Activated CD4-positive, alpha-beta T cell treated with anti-CD3 and anti-CD28 coated beads for 36 hours (primary cell): Measurements from ENCODE around the gene STRA6. TPM values are rescaled to one million over a fixed set of nuclear protein-coding genes. Genes with fewer than 3 reads are reported as not detected.
A peak's percentile ranks its signal among the peaks of the same experiment; 100 is the strongest.

Source experiments
- ATAC-seq: fragments of 200-7000 bp; cut with Tn5 transposase; one replicate; pipeline ENCODE4 v1.10.0; 2021; ENCODE audit warnings: mild to moderate bottlenecking, moderate library complexity
- CTCF ChIA-PET: fragments of 350-600 bp; sonication (Branson Sonifier 250); formaldehyde crosslinking; loops from one replicate; lab custom pipeline; 2021; ENCODE audit warnings: antibody characterized with exemption; lab: Charles Lee
- POLR2A ChIA-PET: fragments of 350-600 bp; sonication (Branson Sonifier 250); formaldehyde crosslinking; loops from one replicate; lab custom pipeline; 2021; ENCODE audit warnings: antibody characterized with exemption, inconsistent platforms; lab: Charles Lee
- DNase-seq: peaks from one replicate; pipeline ENCODE4 v3.0.0-alpha.2; 2020
- H3K27ac Mint-ChIP-seq: one replicate; pipeline ENCODE4 v1.8.0; 2021; ENCODE audit warnings: mixed read lengths
- H3K27me3 Mint-ChIP-seq: one replicate; pipeline ENCODE4 v1.8.0; 2021; ENCODE audit warnings: mixed read lengths
- H3K36me3 Mint-ChIP-seq: one replicate; pipeline ENCODE4 v1.8.0; 2021; ENCODE audit warnings: low read depth, mixed read lengths
- H3K4me1 Mint-ChIP-seq: one replicate; pipeline ENCODE4 v1.8.0; 2021; ENCODE audit warnings: mixed read lengths
- H3K4me3 Mint-ChIP-seq: one replicate; pipeline ENCODE4 v1.8.0; 2021; ENCODE audit warnings: mild to moderate bottlenecking, moderate library complexity, mixed read lengths
- H3K9me3 Mint-ChIP-seq: one replicate; pipeline ENCODE4 v1.8.0; 2021; ENCODE audit warnings: low read depth, mixed read lengths
- intact Hi-C, 2 experiments: fragments of 100-400 bp; cut with DNase I in 1 of 2; cut with micrococcal nuclease in 1 of 2; formaldehyde crosslinking; loops; one replicate each; pipeline versions ENCODE4 v1.14.2 to v1.15.1; 2022 to 2024; cut with DNase I, micrococcal nuclease
- total RNA-seq, 2 experiments: library from RNA; stranded (reverse); gene quantifications; one replicate each; pipeline ENCODE4 v1.2.3, GENCODE V29; 2021

The STRA6 gene
- total RNA-seq, 2 experiments from 2014 or later, result not detected

DNA sequence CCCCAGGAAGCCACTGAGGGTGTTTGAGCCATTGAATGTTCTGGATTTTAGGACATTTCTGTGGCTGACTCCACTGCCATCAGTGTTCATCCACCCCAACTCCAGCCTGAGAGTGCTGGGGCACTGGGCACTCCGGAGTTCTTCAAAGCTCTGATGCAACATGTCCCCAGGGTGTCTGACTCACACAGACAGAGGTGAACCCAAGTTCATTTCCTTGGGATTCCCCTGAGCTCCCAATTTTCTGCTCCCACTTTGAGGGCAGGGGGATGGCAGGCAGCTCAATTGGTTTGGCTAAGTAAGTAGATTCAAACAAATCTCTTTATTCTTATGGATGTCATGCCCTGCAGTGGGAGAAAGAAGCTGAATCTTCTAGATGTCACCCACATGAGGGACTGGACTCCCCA lies 2.2 kb downstream of the STRA6 start:
- no peak overlapping the region for H3K4me3 Mint-ChIP-seq
- intact Hi-C loops, result no loop called here
- ATAC-seq (no peak), DNase-seq (no peak)
- H3K27me3 Mint-ChIP-seq, result peaks cover 2% of the 10 kb centered on the region
- no peaks in the 10 kb centered on the region for H3K36me3 Mint-ChIP-seq
- POLR2A ChIA-PET, result no interaction called here
- H3K9me3 Mint-ChIP-seq, result no peaks in the 10 kb centered on the region
- peaks cover 5% of the 10 kb centered on the region for H3K4me1 Mint-ChIP-seq
- CTCF ChIA-PET, result interaction anchor here (1.1 to 1.2 kb wide), 2 partner anchors 10 to 26 kb away, joined by 3 to 4 read pairs; no protein-coding TSS in a partner anchor
- H3K27ac Mint-ChIP-seq, result no peak overlapping the region

- DNase-seq, result no peak
- POLR2A ChIA-PET, result no interaction called here
- no peak overlapping the region for H3K27ac Mint-ChIP-seq
These were observed 3.3 kb downstream of the STRA6 start for GRCh38 chr15:74199297-74199652.

DNA sequence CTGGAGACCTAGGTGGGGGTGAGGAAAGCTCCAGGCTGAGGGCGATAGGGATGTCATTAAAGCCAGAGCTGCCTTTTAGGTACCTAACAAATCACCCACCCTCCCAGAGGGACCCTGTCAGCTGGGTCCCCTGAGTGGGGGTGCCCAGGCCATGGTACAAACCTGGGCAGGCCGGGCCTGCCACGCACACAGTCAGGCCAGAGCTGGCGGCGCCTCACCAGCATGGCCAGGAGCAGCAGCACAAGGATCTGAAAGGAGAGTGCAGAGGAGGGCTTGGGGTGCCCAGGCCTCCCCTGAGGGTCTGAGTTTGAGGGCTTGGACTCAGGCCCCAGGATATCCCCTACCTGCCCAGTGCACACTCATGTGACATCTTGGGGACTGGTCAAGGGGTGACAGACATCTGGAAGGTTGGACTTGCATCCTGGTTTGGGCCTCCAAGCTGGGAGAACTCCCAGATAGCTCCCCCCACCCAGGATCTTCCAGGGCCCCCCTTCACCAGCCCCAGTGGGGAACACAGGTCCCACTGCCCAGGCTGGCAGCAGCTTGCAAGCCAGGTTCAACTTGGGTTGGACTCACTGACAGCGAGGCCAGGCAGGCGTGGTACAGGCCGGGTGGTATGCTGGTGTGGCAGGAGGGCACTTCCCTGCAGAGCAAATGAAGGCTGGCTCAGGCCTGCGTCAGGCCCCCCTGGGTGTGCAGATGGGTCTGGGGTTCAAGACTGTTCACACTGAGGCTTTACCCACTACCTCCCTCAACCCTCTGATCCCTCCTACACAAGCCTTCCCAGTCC lies 5.2 kb downstream of the STRA6 start:
- ATAC-seq (no peak), DNase-seq (no peak)
- ChIA-PET CTCF (no interaction called here), POLR2A (no interaction called here)
- Mint-ChIP-seq H3K9me3 (no peaks in the 10 kb centered on the region), H3K36me3 (no peaks in the 10 kb centered on the region), H3K4me3 (no peak overlapping the region), H3K27me3 (peaks cover 2% of the 10 kb centered on the region), H3K27ac (no peak overlapping the region), H3K4me1 (peaks cover 2% of the 10 kb centered on the region)
- intact Hi-C loops, result no loop called here

More at GRCh38 chr15:74199297-74199652, 3.3 kb downstream of the STRA6 start:
- H3K36me3 Mint-ChIP-seq, result no peaks in the 10 kb centered on the region
- H3K27me3 Mint-ChIP-seq, result peaks cover 2% of the 10 kb centered on the region
- H3K9me3 Mint-ChIP-seq, result no peaks in the 10 kb centered on the region
- intact Hi-C loops, result no loop called here
- peaks cover 5% of the 10 kb centered on the region for H3K4me1 Mint-ChIP-seq
- ATAC-seq, result no peak
- no peak overlapping the region for H3K4me3 Mint-ChIP-seq
- CTCF ChIA-PET, result no interaction called here

- H3K4me3 Mint-ChIP-seq, result no peak overlapping the region
- H3K36me3 Mint-ChIP-seq, result no peaks in the 10 kb centered on the region
- CTCF ChIA-PET, result no interaction called here
- peaks cover 2% of the 10 kb centered on the region for H3K4me1 Mint-ChIP-seq
- ATAC-seq, result no peak
- H3K27me3 Mint-ChIP-seq, result no peaks in the 10 kb centered on the region
- H3K27ac Mint-ChIP-seq, result no peak overlapping the region
- POLR2A ChIA-PET, result no interaction called here
- no peaks in the 10 kb centered on the region for H3K9me3 Mint-ChIP-seq
- intact Hi-C loops, result no loop called here
- no peak for DNase-seq
These were observed 6.4 kb downstream of the STRA6 start for GRCh38 chr15:74196175-74196574.

- H3K36me3 Mint-ChIP-seq, result no peaks in the 10 kb centered on the region
- DNase-seq (no peak), ATAC-seq (no peak)
- POLR2A ChIA-PET, result interaction anchor here (0.6 kb wide), 1 partner anchor 524 kb away, joined by 3 read pairs; no protein-coding TSS in a partner anchor
- H3K27ac Mint-ChIP-seq, result no peak overlapping the region
- no peaks in the 10 kb centered on the region for H3K27me3 Mint-ChIP-seq
- H3K9me3 Mint-ChIP-seq, result no peaks in the 10 kb centered on the region
- intact Hi-C loops, result no loop called here
- CTCF ChIA-PET, result no interaction called here
- H3K4me3 Mint-ChIP-seq, result no peak overlapping the region
- peaks cover 2% of the 10 kb centered on the region for H3K4me1 Mint-ChIP-seq
These were observed 7.7 kb downstream of the STRA6 start for GRCh38 chr15:74194572-74195559.

GRCh38 chr15:74193905-74194304 lies 8.7 kb downstream of the STRA6 start:
- H3K27me3 Mint-ChIP-seq, result no peaks in the 10 kb centered on the region
- no peak overlapping the region for H3K27ac Mint-ChIP-seq
- no peak overlapping the region for H3K4me3 Mint-ChIP-seq
- CTCF ChIA-PET, result no interaction called here
- no peaks in the 10 kb centered on the region for H3K36me3 Mint-ChIP-seq
- no peaks in the 10 kb centered on the region for H3K9me3 Mint-ChIP-seq
- no peak for DNase-seq
- POLR2A ChIA-PET, result no interaction called here
- ATAC-seq, result no peak
- intact Hi-C loops, result no loop called here
- H3K4me1 Mint-ChIP-seq, result no peaks in the 10 kb centered on the region

- ATAC-seq (no peak), DNase-seq (no peak)
- H3K4me1 Mint-ChIP-seq, result no peaks in the 10 kb centered on the region
- ChIA-PET CTCF (no interaction called here), POLR2A (no interaction called here)
- no peaks in the 10 kb centered on the region for H3K36me3 Mint-ChIP-seq
- H3K27ac Mint-ChIP-seq, result no peak overlapping the region
- no peaks in the 10 kb centered on the region for H3K27me3 Mint-ChIP-seq
- no peaks in the 10 kb centered on the region for H3K9me3 Mint-ChIP-seq
- no peak overlapping the region for H3K4me3 Mint-ChIP-seq
- intact Hi-C loops, result no loop called here
These were observed 9.3 kb downstream of the STRA6 start for GRCh38 chr15:74193299-74193718.

DNA sequence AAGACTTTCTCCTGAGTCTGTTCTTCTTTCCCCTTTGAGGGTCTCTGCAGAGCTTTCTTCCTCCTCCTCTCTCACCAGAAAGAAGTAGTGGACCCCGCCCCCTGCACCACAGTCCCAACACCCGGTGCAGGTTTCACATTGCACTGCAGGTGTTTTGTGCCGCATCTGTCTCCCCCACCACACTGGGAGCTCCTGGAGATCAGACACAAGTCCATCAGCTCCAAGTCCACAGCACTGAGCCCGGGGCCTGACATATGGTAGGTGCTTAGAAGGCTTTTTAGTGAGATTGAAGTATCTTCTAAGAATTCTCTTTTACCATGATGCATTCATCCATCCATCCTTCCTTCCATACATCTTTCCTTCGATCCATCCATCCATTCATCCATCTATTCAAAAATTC lies 9.8 kb downstream of the STRA6 start:
- ATAC-seq (no peak), DNase-seq (no peak)
- H3K9me3 Mint-ChIP-seq, result no peaks in the 10 kb centered on the region
- ChIA-PET CTCF (no interaction called here), POLR2A (no interaction called here)
- H3K27ac Mint-ChIP-seq, result no peak overlapping the region
- H3K4me1 Mint-ChIP-seq, result no peaks in the 10 kb centered on the region
- H3K36me3 Mint-ChIP-seq, result no peaks in the 10 kb centered on the region
- intact Hi-C loops, result no loop called here
- no peaks in the 10 kb centered on the region for H3K27me3 Mint-ChIP-seq
- H3K4me3 Mint-ChIP-seq, result no peak overlapping the region

DNA sequence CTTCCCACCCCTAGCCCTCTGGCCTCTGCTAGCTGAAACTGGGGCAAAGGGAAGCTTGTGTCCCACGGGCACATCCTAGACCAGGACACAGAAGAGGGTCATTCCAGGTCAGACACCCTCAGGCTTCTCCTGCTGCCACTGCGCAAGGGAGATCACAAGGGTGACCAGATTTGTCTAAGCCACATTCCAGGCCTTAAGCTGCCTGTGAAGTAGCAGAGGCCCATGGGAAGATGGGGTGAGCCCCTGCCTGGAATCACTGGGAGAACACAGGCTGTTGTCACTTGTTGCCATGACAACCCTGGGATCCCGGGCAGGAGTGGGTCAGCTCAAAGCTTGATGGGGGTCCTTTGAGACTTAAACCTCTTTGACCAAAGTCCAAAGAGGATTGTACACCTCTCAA lies 10.8 kb downstream of the STRA6 start:
- H3K4me1 Mint-ChIP-seq, result no peaks in the 10 kb centered on the region
- no peaks in the 10 kb centered on the region for H3K9me3 Mint-ChIP-seq
- POLR2A ChIA-PET, result no interaction called here
- CTCF ChIA-PET, result interaction anchor here (0.9 kb wide), 1 partner anchor 130 kb away, joined by 3 read pairs; no protein-coding TSS in a partner anchor
- no peaks in the 10 kb centered on the region for H3K36me3 Mint-ChIP-seq
- intact Hi-C loops, result no loop called here
- no peak overlapping the region for H3K4me3 Mint-ChIP-seq
- ATAC-seq (no peak), DNase-seq (no peak)
- no peak overlapping the region for H3K27ac Mint-ChIP-seq
- H3K27me3 Mint-ChIP-seq, result no peaks in the 10 kb centered on the region

- H3K36me3 Mint-ChIP-seq, result no peaks in the 10 kb centered on the region
- ChIA-PET CTCF (no interaction called here), POLR2A (no interaction called here)
- H3K27me3 Mint-ChIP-seq, result no peaks in the 10 kb centered on the region
- no peak overlapping the region for H3K27ac Mint-ChIP-seq
- no peaks in the 10 kb centered on the region for H3K4me1 Mint-ChIP-seq
- DNase-seq, result no peak
- H3K9me3 Mint-ChIP-seq, result no peaks in the 10 kb centered on the region
- no peak for ATAC-seq
- intact Hi-C loops, result no loop called here
- no peak overlapping the region for H3K4me3 Mint-ChIP-seq
These were observed 14.4 kb downstream of the STRA6 start for GRCh38 chr15:74188216-74188615.

DNA sequence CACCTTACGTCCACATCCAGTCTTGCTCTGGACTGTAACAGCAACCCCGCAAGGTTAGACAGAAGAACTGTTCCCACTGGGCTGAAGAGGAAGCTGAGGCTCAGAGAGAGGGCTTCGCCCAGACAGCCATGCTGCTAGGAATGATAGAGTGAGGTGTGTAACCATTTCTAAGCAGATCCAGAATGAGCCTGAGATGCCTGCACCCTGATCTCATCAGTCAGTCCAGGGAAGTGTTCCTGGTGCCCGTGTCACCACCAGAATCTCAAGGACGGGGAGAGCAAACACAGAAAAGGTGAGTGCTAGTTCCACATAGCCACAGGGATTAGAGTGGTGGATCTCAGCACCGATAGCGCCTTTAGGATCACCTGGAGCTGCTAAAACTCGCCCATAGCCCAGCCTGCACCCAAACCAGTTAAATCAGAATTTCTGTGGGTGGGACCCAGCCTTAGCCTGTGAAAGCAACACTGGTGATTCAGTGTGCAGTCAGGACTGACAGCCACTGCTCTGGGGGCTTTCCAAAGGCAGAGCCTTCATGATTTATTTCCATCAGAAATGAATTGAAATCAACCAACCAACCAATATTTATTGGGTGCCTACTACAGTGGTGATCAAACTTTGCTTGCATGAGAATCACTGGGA lies 16.8 kb downstream of the STRA6 start:
- no peaks in the 10 kb centered on the region for H3K9me3 Mint-ChIP-seq
- peak; percentile 41 for DNase-seq
- POLR2A ChIA-PET, result no interaction called here
- H3K27ac Mint-ChIP-seq, result no peak overlapping the region
- CTCF ChIA-PET, result no interaction called here
- no peaks in the 10 kb centered on the region for H3K27me3 Mint-ChIP-seq
- no peak overlapping the region for H3K4me3 Mint-ChIP-seq
- H3K36me3 Mint-ChIP-seq, result no peaks in the 10 kb centered on the region
- ATAC-seq, result peak; percentile 78
- intact Hi-C loops, result no loop called here
- no peaks in the 10 kb centered on the region for H3K4me1 Mint-ChIP-seq
